GM19043 (cell line): ENCODE measurements around the gene EIF2S3.
"Not testable (repeated sequence)": the region's sequence is repeated elsewhere in the genome, so short reads cannot be mapped to it uniquely, and the experiment has no call there.

ENCODE experiments used
- ATAC-seq: cut with Tn5 transposase; IDR thresholded peaks from one replicate; pipeline ENCODE4 v1.9.1; 2021; ENCODE audit warnings: low read depth; ENCODE audit not compliant: unreplicated experiment

Gene EIF2S3

DNA sequence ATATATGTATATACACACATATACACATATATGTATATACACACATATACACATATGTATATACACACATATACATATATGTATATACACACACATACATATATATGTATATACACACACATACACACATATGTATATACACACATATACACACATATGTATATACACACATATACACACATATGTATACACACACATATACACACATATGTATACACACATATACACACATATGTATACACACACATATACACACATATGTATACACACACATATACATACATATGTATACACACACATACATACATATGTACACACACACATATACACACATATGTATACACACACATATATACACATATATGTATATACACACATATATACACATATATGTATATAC lies 8.7 kb upstream of the EIF2S3 start:
- ATAC-seq = not testable (repeated sequence)

DNA sequence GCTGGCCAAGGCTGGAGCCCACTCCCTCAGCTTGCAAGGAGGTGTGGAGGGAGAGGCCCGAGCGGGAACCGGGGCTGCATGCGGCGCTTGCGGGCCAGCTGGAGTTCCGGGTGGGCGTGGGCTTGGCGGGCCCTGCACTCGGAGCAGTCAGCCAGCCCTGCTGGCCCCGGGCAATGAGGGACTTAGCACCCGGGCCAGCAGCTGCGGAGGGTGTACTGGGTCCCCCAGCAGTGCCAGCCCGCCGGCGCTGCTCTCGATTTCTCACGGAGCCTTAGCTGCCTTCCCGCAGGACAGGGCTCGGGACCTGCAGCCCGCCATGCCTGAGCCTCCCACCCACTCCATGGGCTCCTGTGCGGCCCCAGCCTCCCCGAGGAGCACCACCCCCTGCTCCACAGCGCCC lies 5.1 kb upstream of the EIF2S3 start:
- not testable (repeated sequence) for ATAC-seq

- not testable (repeated sequence) for ATAC-seq
Measured at GRCh38 chrX:24050522-24051318, 4.0 kb upstream of the EIF2S3 start.

GRCh38 chrX:24055043-24055356 lies 244 bp downstream of the EIF2S3 start:
- ATAC-seq = no peak

DNA sequence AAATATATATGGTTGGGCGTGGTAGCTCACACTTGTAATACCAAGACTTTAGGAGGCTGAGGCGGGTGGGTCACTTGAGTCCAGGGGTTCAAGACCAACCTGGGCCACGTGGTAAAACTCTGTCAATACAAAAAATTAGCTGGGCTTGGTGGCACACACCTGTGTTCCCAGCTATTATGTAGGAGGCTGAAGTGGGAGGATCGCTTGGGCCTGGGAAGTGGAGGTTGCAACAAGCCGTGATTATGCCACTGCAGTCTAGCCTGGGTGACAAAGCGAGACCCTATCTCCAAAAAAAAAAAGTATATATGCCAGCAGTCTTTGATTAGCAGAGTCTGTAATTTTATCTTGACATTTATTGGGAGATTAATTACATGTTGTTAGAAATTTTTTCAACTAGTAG lies 8.7 kb downstream of the EIF2S3 start:
- ATAC-seq = no peak

- ATAC-seq = no peak
Measured at GRCh38 chrX:24069877-24070276, 15.1 kb downstream of the EIF2S3 start.

GRCh38 chrX:24079411-24079810 lies 24.7 kb downstream of the EIF2S3 start:
- no peak for ATAC-seq

DNA sequence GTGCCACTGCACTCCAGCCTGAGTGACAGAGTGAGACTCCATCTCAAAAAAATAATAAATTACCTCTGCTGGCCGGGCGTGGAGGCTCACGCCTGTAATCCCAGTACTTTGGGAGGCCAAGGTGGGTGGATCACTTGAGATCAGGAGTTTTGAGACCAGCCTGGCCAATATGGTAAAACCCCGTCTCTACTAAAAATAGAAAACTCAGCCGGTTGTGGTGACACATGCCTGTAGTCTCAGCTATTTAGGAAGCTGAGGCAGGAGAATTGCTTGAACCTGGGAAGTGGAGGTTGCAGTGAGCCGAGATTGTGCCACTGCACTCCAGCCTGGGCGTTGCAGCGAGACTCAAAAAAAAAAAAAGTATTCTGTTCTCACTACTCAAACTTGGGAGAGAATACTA lies 25.5 kb downstream of the EIF2S3 start:
- not testable (repeated sequence) for ATAC-seq

GRCh38 chrX:24080704-24081103 lies 25.9 kb downstream of the EIF2S3 start:
- no peak for ATAC-seq

DNA sequence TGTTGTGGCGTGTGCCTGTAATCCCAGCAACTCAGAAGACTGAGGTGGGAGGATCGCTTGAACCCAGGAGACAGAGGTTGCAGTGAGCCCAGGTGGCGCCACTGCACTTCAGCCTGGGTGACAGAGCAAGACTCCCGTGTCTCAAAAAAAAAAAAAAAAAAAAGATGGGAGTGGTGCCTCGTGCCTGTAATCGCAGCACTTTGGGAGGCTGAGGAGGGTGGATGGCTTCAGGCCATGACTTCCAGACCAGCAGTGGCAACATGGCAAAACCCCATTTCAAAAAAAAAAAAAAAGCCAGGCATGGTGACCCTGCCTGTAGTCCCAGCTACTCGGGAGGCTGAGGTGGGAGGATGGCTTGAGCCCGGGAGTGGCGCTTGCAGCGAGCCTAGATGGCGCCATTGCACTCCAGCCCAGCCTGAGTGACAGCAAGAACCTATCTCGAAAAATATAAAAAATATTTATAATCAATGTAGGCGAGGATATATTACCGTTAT lies 27.0 kb downstream of the EIF2S3 start:
- ATAC-seq = no peak

DNA sequence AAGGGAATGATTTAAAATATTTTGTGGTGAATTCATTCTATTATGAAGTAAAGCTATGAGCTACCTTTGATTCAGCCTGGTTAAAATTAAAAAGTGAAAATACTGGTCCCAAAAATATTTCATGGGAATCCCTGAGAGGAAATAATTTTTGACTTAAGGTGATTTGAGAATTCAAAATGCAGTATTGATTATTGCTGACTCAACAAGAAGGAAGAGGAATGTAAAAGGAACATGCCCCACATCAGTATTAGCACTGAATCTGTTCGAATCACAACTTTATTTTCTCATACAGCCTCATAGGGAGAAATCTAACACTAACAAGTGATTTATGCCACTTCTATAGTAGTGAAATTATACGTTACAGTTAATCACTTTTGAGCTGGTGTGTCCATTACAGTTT lies 27.7 kb downstream of the EIF2S3 start:
- no peak for ATAC-seq

DNA sequence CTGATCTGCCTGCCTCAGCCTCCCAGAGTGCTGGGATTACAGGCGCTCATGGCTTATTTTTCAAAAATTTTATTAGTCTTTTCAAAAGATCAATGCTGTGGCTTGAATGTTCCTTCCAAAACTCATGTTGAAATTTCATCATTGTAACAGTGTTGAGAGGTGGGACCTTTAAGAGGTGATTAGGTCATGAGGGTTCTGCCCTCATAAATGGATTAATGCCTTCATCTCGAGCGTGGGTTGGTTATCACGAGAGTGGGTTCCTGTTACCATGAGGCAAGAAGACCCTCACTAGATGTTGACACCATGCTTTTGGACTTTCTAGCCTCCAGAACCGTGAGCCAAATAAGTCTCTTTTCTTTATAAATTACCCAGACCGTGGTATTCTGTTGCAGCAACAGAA lies 30.3 kb downstream of the EIF2S3 start:
- no peak for ATAC-seq

DNA sequence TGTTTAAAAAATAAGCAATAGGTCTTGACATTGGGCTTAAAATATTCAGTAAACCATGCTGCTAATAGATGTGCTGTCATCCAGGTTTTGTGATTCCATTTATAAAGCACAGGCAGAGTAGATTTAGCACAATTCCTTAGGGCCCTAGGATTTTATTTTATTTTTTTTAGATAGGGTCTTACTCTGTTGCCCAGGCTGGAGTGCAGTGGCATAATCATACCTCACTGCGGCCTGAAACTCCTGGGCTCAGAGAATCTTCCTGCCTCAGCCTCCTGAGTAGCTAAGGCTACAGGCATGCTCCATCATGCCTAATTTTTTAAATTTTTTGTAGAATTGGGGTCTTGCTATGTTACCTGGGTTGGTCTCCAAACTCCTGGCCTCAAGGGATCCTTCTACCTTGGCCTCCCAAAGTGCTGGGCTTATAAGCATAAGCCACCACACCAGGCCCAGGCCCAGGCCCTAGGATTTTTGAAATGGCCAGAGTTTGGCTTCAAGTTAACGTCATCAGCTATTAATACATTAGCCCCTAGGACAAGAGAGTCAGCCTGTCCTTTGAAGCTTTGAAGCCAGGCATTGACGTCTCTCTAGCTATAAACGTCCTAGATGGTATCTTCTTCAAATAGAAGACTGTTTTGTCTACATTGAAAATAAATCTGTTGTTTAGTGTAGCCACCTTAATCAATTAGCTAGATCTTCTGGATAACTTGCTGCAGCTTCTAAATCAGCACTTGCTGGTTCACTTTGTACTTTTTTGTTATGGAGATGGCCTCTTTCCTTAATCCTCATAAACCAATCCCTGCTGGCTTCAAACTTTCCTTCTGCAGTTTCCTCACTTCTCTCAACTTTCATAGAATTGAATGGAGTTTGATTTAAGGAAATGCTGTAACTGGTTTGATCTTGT lies 35.8 kb downstream of the EIF2S3 start:
- no peak for ATAC-seq

DNA sequence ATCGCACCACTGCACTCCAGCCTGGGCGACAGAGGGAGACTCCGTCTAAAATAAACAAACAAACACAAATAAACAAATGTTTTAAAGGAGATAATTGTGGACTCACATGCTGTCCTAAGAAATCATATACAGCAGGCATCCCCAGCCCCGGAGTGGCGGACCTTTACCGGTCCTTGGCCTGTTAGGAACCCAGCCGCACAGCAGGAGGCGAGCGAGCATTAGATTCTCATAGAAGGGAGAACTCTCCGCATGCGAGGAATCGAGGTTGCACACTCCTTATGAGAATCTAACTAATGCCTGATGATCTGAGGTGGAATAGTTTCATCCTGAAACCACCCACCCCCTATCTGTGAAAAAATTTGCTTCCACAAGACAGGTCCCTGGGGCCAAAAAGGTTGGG lies 39.0 kb downstream of the EIF2S3 start:
- no peak for ATAC-seq

GRCh38 chrX:24097741-24098260 lies 43.0 kb downstream of the EIF2S3 start:
- ATAC-seq = no peak

DNA sequence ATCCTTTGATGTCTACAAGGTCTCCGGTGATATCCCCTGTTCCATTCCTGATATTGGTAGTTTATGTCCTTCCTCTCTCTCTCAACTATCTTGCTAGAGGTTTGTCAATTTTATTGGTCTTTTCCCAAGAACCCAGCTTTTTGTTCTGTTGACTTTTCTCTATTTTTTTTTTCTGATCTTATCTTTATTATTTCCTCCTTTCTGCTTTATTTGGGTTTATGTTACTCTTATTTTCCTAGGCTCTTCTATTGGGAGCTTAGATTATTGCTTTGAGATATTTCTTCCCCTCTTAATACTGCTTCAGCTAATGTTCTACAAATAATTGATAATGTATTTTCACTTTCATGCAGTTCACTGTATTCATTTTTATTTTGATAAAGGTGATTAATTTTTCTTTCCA lies 44.2 kb downstream of the EIF2S3 start:
- ATAC-seq = no peak

- no peak for ATAC-seq
Measured at GRCh38 chrX:24099394-24099793, 44.6 kb downstream of the EIF2S3 start.

- ATAC-seq = no peak
Measured at GRCh38 chrX:24100713-24101112, 46.0 kb downstream of the EIF2S3 start.

GRCh38 chrX:24110069-24110468 lies 55.3 kb downstream of the EIF2S3 start:
- ATAC-seq = no peak

- ATAC-seq = no peak
Measured at GRCh38 chrX:24113181-24113580, 58.4 kb downstream of the EIF2S3 start.

- ATAC-seq = no peak
Measured at GRCh38 chrX:24117258-24117657, 62.5 kb downstream of the EIF2S3 start.
